ENCODE data around the gene GSTT2. TPM values are rescaled to one million over a fixed set of nuclear protein-coding genes. Genes with fewer than 3 reads are reported as not detected.

GSTT2 gene
- total RNA-seq, 4 donors from 2014 or later = not detected

DNA sequence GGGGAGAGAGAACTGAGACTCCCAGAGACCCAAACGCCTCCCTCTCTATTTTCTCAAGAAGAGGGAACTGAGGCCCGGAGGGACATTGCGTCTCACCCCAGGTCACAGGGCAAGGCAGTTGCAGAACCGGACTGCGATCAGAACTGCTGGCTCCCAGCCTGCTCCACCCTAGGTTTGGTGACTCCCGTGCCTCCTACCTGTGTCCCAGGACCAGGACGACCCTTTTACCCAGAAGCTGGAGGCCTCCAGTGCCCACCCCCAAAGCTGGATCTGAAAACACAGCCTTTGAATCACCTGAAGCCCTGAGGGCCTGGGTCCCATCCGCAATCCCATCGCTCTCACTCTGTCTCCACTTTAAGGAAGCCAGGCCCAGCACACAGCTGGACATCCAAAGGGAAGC is 24.0 kb downstream of the GSTT2 start:
- TF ChIP-seq CTCF (IDR thresholded peaks at IDR 0.05; ENCODE audit: low read depth) = no peak

GRCh38 chr22:24005201-24005600 is 25.3 kb downstream of the GSTT2 start, which contains the start of gene GSTT4:
Gene GSTT4, minus strand, starts transcription at chr22:24005453. Its CDS starts 97 bp downstream, at chr22:24005356.
- no peak for TF ChIP-seq CTCF (IDR thresholded peaks at IDR 0.05; ENCODE audit: low read depth)

DNA sequence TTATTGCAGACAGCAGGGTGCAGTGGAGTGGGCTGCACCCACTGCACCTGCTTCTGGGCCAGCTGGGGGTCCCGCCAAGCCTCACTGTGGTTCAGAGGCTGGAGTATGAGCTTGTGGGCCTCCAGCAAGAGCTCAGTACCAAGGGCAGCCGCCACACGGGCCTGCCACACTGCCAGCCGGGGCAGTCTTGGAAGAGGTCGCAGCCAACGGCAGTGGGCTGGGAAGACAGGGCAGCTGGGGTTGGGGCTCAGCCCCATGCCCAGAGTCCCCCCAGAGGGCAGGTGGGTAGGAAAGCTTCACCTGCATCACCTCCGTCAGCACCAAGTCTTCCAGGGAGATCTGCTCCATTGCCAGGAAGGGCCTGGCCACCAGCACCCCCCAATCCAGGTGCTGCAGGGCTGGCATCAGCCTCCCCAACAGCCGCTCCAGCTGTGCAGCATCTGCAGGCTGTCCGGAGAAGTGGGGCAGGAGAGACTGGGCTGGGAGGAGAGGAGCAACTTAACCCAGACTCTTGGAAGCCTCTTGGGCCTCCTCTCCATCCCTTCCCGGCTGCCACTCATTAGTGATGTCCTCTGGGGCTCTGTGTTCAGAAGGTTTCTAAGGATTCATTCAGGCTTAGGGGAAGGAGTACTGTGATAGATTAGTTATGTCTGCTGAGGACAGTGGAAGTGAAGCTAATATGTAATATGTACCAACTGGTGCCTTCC is 26.4 kb downstream of the GSTT2 start:
- no peak for TF ChIP-seq CTCF (IDR thresholded peaks at IDR 0.05; ENCODE audit: low read depth)

GRCh38 chr22:24006914-24007214 is 26.9 kb downstream of the GSTT2 start:
- no peak for TF ChIP-seq CTCF (IDR thresholded peaks at IDR 0.05; ENCODE audit: low read depth)

GRCh38 chr22:24007253-24008021 is 27.5 kb downstream of the GSTT2 start:
- no peak for TF ChIP-seq CTCF (IDR thresholded peaks at IDR 0.05; ENCODE audit: low read depth)

DNA sequence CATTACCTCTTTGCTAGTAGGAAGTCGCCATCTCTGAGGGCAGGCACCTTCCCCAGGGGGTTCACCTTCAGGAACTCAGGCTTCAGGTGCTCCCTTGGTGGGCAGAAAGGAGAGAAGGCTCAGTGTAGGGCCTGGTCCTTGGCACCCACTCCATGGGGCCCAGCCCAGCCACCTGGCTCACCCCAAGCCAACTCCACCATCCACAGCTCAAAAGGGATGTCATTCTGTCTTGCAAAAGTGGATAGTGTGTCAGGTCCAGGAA is 28.0 kb downstream of the GSTT2 start:
- TF ChIP-seq CTCF (IDR thresholded peaks at IDR 0.05; ENCODE audit: low read depth) = no peak

DNA sequence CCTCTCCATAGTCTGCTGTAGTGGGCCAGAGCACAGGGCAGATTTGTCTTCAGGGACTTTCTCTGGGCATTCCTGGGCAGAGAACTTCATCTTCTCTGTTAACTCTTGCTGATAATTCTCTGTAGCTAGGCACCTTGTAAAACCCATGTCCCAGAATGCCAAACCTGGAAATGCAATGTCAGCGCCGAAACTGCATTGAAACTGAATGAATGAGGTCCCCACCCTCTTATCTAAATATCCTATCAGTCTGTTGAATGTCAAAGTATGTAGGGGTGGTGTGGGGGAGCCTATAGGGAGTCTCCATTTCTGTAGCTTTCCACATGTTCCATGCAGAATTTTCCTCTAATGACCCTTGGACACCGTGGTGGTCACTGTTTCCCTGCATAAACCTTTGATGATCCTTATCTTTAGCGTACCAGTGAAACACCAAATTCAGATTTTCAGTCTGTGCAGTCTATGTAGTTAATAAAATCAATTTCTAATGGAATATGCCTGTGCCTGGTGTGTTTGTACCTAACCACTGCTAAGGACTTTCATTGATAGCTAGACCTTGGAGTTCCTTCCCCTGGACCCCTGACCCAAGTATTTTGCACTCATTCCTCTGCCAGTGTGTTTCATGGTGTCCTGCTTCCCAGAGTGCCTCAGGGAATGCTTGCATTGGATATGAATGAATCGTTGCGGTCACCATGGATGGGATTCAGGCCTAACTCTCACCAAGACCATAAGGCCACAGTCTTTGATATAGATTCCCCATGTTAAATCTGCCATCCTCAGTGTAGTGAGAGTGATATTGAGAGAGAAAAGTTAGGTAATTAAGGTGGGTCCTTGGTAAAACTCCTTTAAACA is 28.7 kb downstream of the GSTT2 start:
- TF ChIP-seq CTCF (IDR thresholded peaks at IDR 0.05; ENCODE audit: low read depth) = no peak
